ENCODE results near the gene DNAI2.

The DNAI2 gene

DNA sequence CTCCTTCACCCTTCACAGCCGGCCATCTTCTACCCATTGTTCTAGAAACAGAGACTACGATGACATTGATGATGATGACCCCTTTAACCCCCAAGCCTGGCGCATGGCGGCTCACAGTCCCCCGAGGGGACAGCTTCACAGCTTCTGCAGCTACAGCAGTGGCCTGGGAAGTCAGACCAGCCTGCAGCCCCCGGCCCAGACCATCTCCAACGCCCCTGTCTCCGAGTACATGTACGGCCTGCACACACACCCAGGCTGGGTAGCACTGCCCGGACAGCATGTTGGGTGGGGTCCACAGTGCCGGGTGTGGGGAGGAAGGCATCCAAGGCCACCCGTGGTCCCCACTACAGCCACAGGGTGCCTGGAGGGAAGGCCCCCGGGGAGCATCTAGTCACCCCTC is 21.0 kb upstream of the DNAI2 start:
- ATAC-seq = no peak
- TF ChIP-seq RARB (CRISPR knock-in tag; IDR thresholded peaks at IDR 0.05) (no peak), TOX (CRISPR knock-in tag; IDR thresholded peaks at IDR 0.05; ENCODE audit: borderline replicate concordance) (no peak)
- TF ChIP-seq, protein P1, sequence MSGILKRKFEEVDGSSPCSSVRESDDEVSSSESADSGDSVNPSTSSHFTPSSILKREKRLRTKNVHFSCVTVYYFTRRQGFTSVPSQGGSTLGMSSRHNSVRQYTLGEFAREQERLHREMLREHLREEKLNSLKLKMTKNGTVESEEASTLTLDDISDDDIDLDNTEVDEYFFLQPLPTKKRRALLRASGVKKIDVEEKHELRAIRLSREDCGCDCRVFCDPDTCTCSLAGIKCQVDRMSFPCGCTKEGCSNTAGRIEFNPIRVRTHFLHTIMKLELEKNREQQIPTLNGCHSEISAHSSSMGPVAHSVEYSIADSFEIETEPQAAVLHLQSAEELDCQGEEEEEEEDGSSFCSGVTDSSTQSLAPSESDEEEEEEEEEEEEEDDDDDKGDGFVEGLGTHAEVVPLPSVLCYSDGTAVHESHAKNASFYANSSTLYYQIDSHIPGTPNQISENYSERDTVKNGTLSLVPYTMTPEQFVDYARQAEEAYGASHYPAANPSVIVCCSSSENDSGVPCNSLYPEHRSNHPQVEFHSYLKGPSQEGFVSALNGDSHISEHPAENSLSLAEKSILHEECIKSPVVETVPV (CRISPR knock-in tag; IDR thresholded peaks at IDR 0.05) = no peak

DNA sequence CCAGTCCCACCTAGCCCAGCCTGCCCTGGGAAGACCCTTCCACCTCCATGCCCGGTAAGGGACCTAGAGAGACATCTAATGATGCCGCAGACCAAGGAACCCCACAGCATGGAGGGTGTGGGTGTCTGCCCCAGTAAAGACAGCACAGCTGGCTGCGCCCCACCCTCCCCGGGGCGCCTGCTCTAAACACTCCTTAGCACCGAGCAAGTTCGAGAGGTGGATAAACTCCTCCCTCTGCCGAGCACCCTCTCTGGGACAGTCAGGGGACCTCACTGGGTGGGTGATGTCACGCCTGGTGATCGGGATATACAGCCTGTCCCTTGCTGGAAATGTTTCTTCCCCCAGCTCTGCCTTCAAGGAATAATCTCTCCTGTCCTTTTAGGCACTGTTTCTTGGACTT is 16.7 kb upstream of the DNAI2 start:
- no peak for ATAC-seq
- no peak for TF ChIP-seq ARNTL (CRISPR knock-in tag; IDR thresholded peaks at IDR 0.05; ENCODE audit: borderline replicate concordance, low read depth)
- TF ChIP-seq, protein P1 (CRISPR knock-in tag; IDR thresholded peaks at IDR 0.05) = no peak
- TF ChIP-seq RARB (CRISPR knock-in tag; IDR thresholded peaks at IDR 0.05) = no peak
- TF ChIP-seq OSR1 (CRISPR knock-in tag; IDR thresholded peaks at IDR 0.05) = no peak
- TF ChIP-seq, protein P2, sequence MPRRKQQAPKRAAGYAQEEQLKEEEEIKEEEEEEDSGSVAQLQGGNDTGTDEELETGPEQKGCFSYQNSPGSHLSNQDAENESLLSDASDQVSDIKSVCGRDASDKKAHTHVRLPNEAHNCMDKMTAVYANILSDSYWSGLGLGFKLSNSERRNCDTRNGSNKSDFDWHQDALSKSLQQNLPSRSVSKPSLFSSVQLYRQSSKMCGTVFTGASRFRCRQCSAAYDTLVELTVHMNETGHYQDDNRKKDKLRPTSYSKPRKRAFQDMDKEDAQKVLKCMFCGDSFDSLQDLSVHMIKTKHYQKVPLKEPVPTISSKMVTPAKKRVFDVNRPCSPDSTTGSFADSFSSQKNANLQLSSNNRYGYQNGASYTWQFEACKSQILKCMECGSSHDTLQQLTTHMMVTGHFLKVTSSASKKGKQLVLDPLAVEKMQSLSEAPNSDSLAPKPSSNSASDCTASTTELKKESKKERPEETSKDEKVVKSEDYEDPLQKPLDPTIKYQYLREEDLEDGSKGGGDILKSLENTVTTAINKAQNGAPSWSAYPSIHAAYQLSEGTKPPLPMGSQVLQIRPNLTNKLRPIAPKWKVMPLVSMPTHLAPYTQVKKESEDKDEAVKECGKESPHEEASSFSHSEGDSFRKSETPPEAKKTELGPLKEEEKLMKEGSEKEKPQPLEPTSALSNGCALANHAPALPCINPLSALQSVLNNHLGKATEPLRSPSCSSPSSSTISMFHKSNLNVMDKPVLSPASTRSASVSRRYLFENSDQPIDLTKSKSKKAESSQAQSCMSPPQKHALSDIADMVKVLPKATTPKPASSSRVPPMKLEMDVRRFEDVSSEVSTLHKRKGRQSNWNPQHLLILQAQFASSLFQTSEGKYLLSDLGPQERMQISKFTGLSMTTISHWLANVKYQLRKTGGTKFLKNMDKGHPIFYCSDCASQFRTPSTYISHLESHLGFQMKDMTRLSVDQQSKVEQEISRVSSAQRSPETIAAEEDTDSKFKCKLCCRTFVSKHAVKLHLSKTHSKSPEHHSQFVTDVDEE (CRISPR knock-in tag; IDR thresholded peaks at IDR 0.05) = no peak
- TF ChIP-seq ZNF70 (CRISPR knock-in tag; IDR thresholded peaks at IDR 0.05) = no peak
- TF ChIP-seq TCF4 (CRISPR knock-in tag; IDR thresholded peaks at IDR 0.05; ENCODE audit: borderline replicate concordance) = no peak
- TF ChIP-seq BACH2 (CRISPR knock-in tag; IDR thresholded peaks at IDR 0.05; ENCODE audit: borderline replicate concordance) = no peak
- TF ChIP-seq ESRRG (CRISPR knock-in tag; IDR thresholded peaks at IDR 0.05) = no peak
- no peak for TF ChIP-seq CSDC2 (CRISPR knock-in tag; IDR thresholded peaks at IDR 0.05)
- TF ChIP-seq PPARA (CRISPR knock-in tag; IDR thresholded peaks at IDR 0.05; ENCODE audit: borderline replicate concordance) = no peak
- TF ChIP-seq, protein P3, sequence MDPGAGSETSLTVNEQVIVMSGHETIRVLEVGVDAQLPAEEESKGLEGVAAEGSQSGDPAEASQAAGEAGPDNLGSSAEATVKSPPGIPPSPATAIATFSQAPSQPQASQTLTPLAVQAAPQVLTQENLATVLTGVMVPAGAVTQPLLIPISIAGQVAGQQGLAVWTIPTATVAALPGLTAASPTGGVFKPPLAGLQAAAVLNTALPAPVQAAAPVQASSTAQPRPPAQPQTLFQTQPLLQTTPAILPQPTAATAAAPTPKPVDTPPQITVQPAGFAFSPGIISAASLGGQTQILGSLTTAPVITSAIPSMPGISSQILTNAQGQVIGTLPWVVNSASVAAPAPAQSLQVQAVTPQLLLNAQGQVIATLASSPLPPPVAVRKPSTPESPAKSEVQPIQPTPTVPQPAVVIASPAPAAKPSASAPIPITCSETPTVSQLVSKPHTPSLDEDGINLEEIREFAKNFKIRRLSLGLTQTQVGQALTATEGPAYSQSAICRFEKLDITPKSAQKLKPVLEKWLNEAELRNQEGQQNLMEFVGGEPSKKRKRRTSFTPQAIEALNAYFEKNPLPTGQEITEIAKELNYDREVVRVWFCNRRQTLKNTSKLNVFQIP (CRISPR knock-in tag; IDR thresholded peaks at IDR 0.05; ENCODE audit: borderline replicate concordance, low read depth) = no peak
- TF ChIP-seq ZFP3 (CRISPR knock-in tag; IDR thresholded peaks at IDR 0.05) = no peak
- TF ChIP-seq, protein P4, sequence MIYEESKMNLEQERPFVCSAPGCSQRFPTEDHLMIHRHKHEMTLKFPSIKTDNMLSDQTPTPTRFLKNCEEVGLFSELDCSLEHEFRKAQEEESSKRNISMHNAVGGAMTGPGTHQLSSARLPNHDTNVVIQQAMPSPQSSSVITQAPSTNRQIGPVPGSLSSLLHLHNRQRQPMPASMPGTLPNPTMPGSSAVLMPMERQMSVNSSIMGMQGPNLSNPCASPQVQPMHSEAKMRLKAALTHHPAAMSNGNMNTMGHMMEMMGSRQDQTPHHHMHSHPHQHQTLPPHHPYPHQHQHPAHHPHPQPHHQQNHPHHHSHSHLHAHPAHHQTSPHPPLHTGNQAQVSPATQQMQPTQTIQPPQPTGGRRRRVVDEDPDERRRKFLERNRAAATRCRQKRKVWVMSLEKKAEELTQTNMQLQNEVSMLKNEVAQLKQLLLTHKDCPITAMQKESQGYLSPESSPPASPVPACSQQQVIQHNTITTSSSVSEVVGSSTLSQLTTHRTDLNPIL (CRISPR knock-in tag; IDR thresholded peaks at IDR 0.05; ENCODE audit: low read depth) = no peak

DNA sequence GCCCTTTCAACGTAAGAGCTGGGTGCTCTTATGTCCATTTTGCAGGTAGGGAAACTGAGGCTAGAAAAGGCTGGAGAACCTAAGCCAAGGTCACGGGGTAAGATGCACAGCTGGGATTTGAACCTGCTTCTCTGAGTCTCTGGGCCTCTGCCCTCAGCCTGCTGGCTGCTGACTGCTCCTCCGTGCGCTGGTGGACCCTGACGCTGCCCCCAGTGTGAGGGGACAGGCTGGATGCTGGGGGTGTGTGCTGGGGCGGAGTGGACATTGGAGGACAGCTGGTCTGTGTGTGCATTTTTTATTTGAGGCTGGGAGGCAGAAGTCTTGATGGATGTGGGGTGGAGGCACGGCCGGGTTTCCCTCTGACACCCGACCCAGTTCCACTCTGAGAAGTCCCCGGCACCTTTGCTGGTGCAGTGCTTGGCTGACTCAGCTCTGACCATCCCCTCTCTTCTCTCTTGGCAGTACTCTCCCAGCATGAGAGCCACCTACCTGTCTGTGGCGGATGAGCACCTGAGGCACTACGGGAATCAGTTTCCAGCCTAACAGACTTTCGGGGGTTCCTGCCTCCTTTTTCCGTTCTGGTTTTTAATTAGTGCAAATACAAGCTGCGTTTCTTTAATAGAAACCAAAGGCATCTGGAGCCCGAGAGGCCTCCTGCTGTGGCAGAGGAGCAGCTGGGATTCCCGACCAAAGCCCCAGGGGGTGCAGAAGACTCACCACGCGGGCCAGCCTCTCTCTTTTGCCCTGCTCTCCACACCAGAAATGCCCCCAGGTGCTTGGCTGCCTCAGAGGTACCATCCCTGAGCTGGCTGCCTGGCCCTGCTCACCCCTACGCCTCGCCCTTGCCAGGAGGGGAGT is 14.1 kb upstream of the DNAI2 start:
- no peak for TF ChIP-seq ZFP30 (CRISPR knock-in tag; IDR thresholded peaks at IDR 0.05)
- TF ChIP-seq ZC3H10 (CRISPR knock-in tag; IDR thresholded peaks at IDR 0.05) = no peak
- no peak for TF ChIP-seq GLIS3 (CRISPR knock-in tag; IDR thresholded peaks at IDR 0.05)
- no peak for TF ChIP-seq ZNF565 (CRISPR knock-in tag; conservative IDR thresholded peaks at IDR 0.05; ENCODE audit: low read depth)
- TF ChIP-seq CSDC2 (CRISPR knock-in tag; IDR thresholded peaks at IDR 0.05) = no peak
- TF ChIP-seq PPARA (CRISPR knock-in tag; IDR thresholded peaks at IDR 0.05; ENCODE audit: borderline replicate concordance) = no peak
- TF ChIP-seq, protein P4 (CRISPR knock-in tag; IDR thresholded peaks at IDR 0.05; ENCODE audit: low read depth) = no peak
- no peak for TF ChIP-seq RARB (CRISPR knock-in tag; IDR thresholded peaks at IDR 0.05)
- no peak for TF ChIP-seq ESRRG (CRISPR knock-in tag; IDR thresholded peaks at IDR 0.05)
- TF ChIP-seq ARNTL (CRISPR knock-in tag; IDR thresholded peaks at IDR 0.05; ENCODE audit: borderline replicate concordance, low read depth) = no peak

More for the DNA sequence above, 14.1 kb upstream of the DNAI2 start:
- ATAC-seq = no peak

Measured in SK-N-SH treated with all-trans-retinoic acid at 6 μM for 48 hours (cell line).